ENCODE measurements around the gene ROPN1. TPM values are rescaled to one million over a fixed set of nuclear protein-coding genes. Genes with fewer than 3 reads are reported as not detected.

The ROPN1 gene
- total and polyA plus RNA-seq, 2 of the 13 experiments (the other 11 are each of a cell fraction or from before 2014, with no cell fraction given): not detected

DNA sequence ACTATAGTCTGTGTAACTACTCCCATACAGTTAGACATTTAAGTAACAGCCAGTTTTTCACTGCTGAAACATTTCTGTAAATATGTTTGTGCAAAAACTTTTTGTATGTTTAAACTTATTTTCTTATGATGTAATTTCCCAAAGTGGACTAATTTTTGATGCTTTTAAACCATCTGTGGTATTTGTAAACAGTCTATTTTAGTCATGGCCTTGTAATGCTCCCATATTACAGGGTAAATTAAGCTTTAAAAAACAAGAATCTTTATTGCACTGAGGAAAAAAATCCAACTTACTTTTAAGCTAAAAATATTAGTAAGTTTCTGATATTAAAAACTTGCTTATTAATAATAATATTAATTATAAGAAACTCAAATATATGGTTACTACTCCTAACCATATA is 44.4 kb downstream of the ROPN1 start:
- CTCF ChIA-PET (ENCODE audit: low intra/inter-chr PET ratio, low total read pairs): no interaction called here

DNA sequence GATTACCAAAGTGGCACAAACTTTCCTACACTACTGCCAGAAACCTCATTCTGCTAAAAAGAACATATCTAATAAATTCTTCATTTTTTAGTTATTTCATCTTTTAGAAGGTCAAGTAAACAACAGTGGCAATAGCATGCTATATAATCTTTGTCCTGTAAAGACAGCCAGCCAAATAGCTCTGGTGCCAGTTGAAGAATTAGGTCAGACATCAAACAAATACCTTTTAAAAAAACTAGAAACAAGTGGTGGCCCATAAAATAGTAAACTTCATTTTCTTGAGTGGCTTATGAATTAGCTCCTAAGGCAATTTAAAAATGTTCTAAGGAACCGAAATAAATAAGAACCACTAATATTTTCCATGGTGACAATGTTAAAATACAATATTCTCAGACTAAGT is 50.4 kb downstream of the ROPN1 start:
- WGBS (ENCODE audit: low lambda C conversion rate): 81% methylated on average over 1 of the region's 1 CpG
- CTCF ChIA-PET (ENCODE audit: low intra/inter-chr PET ratio, low total read pairs): no interaction called here
- POLR2A ChIA-PET: no interaction called here

More for the DNA sequence above, 44.4 kb downstream of the ROPN1 start:
- H3K4me3 ChIP-seq (replicated peaks in 1 of 3; ENCODE audit: insufficient read depth in 1 of 3, low read depth in 2 of 3, low read length in 3 of 3): no peak overlapping the region
- BruUV-seq (replicated peaks): no TSS peak
- no peak overlapping the region for H2AFZ ChIP-seq (ENCODE audit: low read length)
- DNase-seq (ENCODE audit: low spot score) (no peak), ATAC-seq (no peak), FAIRE-seq (no peak)
- TF ChIP-seq, protein P1, sequence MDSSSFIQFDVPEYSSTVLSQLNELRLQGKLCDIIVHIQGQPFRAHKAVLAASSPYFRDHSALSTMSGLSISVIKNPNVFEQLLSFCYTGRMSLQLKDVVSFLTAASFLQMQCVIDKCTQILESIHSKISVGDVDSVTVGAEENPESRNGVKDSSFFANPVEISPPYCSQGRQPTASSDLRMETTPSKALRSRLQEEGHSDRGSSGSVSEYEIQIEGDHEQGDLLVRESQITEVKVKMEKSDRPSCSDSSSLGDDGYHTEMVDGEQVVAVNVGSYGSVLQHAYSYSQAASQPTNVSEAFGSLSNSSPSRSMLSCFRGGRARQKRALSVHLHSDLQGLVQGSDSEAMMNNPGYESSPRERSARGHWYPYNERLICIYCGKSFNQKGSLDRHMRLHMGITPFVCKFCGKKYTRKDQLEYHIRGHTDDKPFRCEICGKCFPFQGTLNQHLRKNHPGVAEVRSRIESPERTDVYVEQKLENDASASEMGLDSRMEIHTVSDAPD (CRISPR knock-in tag; IDR thresholded peaks at IDR 0.05): no peak
- TF ChIP-seq CEBPG (CRISPR knock-in tag; IDR thresholded peaks at IDR 0.05) (no peak), ZFP36L2 (CRISPR knock-in tag; IDR thresholded peaks at IDR 0.05) (no peak)
- TF ChIP-seq, protein P2, sequence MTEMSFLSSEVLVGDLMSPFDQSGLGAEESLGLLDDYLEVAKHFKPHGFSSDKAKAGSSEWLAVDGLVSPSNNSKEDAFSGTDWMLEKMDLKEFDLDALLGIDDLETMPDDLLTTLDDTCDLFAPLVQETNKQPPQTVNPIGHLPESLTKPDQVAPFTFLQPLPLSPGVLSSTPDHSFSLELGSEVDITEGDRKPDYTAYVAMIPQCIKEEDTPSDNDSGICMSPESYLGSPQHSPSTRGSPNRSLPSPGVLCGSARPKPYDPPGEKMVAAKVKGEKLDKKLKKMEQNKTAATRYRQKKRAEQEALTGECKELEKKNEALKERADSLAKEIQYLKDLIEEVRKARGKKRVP (CRISPR knock-in tag; IDR thresholded peaks at IDR 0.05): no peak
- no peak overlapping the region for H3K9ac ChIP-seq (ENCODE audit: insufficient read depth, low read depth, low read length)
- H3K27ac ChIP-seq (ENCODE audit: extremely low read length, insufficient read depth, low read length): no peak overlapping the region
- no peaks in the 10 kb centered on the region for H4K20me1 ChIP-seq (ENCODE audit: insufficient read depth, low read length)
- no peaks in the 10 kb centered on the region for H3K27me3 ChIP-seq (ENCODE audit: control insufficient read depth in 1 of 2, insufficient read depth in 2 of 2, low read length in 2 of 2)
- intact Hi-C loops (cut with micrococcal nuclease; ENCODE audit: unreplicated experiment): no loop called here
- H3K79me2 ChIP-seq (ENCODE audit: insufficient read depth, low read length): no peaks in the 10 kb centered on the region
- H3K4me2 ChIP-seq (ENCODE audit: low read depth, low read length): no peak overlapping the region
- H3K36me3 ChIP-seq (replicated peaks in 1 of 2; ENCODE audit: control insufficient read depth in 1 of 2, insufficient read depth in 2 of 2, low read length in 2 of 2): peaks cover 0 to 32% of the 10 kb centered on the region in 2 experiments; a peak in 3 of 5 replicates
- no peaks in the 10 kb centered on the region for H3K9me3 ChIP-seq (ENCODE audit: low read length)
- no peaks in the 10 kb centered on the region for H3K4me1 ChIP-seq (ENCODE audit: insufficient read depth, low read length)
- in situ Hi-C loops (cut with HindIII; ENCODE audit: extremely low pct_ligation_motif_present, low pct_unique_long_range_greater_than_20kb): no loop called here
- POLR2A ChIA-PET: no interaction called here

More for the DNA sequence above, 50.4 kb downstream of the ROPN1 start:
- Histone ChIP-seq H3K79me2 (ENCODE audit: insufficient read depth, low read length) (no peaks in the 10 kb centered on the region), H3K36me3 (replicated peaks in 1 of 2; ENCODE audit: control insufficient read depth in 1 of 2, insufficient read depth in 2 of 2, low read length in 2 of 2) (peaks cover 0 to 15% of the 10 kb centered on the region in 2 experiments; a peak in 3 of 5 replicates), H3K27me3 (ENCODE audit: control insufficient read depth in 1 of 2, insufficient read depth in 2 of 2, low read length in 2 of 2) (no peaks in the 10 kb centered on the region), H2AFZ (ENCODE audit: low read length) (no peak overlapping the region), H3K4me3 (replicated peaks in 1 of 3; ENCODE audit: insufficient read depth in 1 of 3, low read depth in 2 of 3, low read length in 3 of 3) (no peak overlapping the region), H3K9me3 (ENCODE audit: low read length) (no peaks in the 10 kb centered on the region), H4K20me1 (ENCODE audit: insufficient read depth, low read length) (no peaks in the 10 kb centered on the region), H3K27ac (ENCODE audit: extremely low read length, insufficient read depth, low read length) (no peak overlapping the region), H3K9ac (ENCODE audit: insufficient read depth, low read depth, low read length) (no peak overlapping the region), H3K4me1 (ENCODE audit: insufficient read depth, low read length) (no peaks in the 10 kb centered on the region), H3K4me2 (ENCODE audit: low read depth, low read length) (no peak overlapping the region)
- in situ Hi-C loops (cut with HindIII; ENCODE audit: extremely low pct_ligation_motif_present, low pct_unique_long_range_greater_than_20kb): no loop called here
- no TSS peak for BruUV-seq (replicated peaks)
- no peak for TF ChIP-seq CC2D1A (CRISPR knock-in tag; IDR thresholded peaks at IDR 0.05)
- TF ChIP-seq, protein P3, sequence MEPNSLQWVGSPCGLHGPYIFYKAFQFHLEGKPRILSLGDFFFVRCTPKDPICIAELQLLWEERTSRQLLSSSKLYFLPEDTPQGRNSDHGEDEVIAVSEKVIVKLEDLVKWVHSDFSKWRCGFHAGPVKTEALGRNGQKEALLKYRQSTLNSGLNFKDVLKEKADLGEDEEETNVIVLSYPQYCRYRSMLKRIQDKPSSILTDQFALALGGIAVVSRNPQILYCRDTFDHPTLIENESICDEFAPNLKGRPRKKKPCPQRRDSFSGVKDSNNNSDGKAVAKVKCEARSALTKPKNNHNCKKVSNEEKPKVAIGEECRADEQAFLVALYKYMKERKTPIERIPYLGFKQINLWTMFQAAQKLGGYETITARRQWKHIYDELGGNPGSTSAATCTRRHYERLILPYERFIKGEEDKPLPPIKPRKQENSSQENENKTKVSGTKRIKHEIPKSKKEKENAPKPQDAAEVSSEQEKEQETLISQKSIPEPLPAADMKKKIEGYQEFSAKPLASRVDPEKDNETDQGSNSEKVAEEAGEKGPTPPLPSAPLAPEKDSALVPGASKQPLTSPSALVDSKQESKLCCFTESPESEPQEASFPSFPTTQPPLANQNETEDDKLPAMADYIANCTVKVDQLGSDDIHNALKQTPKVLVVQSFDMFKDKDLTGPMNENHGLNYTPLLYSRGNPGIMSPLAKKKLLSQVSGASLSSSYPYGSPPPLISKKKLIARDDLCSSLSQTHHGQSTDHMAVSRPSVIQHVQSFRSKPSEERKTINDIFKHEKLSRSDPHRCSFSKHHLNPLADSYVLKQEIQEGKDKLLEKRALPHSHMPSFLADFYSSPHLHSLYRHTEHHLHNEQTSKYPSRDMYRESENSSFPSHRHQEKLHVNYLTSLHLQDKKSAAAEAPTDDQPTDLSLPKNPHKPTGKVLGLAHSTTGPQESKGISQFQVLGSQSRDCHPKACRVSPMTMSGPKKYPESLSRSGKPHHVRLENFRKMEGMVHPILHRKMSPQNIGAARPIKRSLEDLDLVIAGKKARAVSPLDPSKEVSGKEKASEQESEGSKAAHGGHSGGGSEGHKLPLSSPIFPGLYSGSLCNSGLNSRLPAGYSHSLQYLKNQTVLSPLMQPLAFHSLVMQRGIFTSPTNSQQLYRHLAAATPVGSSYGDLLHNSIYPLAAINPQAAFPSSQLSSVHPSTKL (CRISPR knock-in tag; IDR thresholded peaks at IDR 0.05): no peak
- TF ChIP-seq ZBTB8A (CRISPR knock-in tag; IDR thresholded peaks at IDR 0.05; ENCODE audit: borderline replicate concordance, low read depth): no peak
- no peak for TF ChIP-seq ZSCAN30 (CRISPR knock-in tag; IDR thresholded peaks at IDR 0.05)
- TF ChIP-seq DR1 (CRISPR knock-in tag; IDR thresholded peaks at IDR 0.05): no peak
- TF ChIP-seq STAT5B (CRISPR knock-in tag; IDR thresholded peaks at IDR 0.05): no peak
- no peak for TF ChIP-seq RXRB (CRISPR knock-in tag; IDR thresholded peaks at IDR 0.05; ENCODE audit: borderline replicate concordance)
- ATAC-seq: no peak
- DNase-seq (ENCODE audit: low spot score): no peak
- FAIRE-seq: no peak
- intact Hi-C loops (cut with micrococcal nuclease; ENCODE audit: unreplicated experiment): no loop called here

Measured in HepG2 (cell line).